Ishikawa (cell line): Measurements from ENCODE around the gene PLEKHN1.

Experiments used
- CEBPB ChIP-seq: IDR thresholded peaks from 2 replicates; pipeline ENCODE4 v1.6.1; 2012
- CREB1 ChIP-seq: IDR thresholded peaks from 2 replicates; pipeline ENCODE4 v1.6.1; 2012; ENCODE audit warnings: low read depth
- EGR1 ChIP-seq: IDR thresholded peaks from 2 replicates; pipeline ENCODE4 v1.6.1; 2012
- EP300 ChIP-seq: IDR thresholded peaks from 2 replicates; pipeline ENCODE4 v1.6.1; 2012; ENCODE audit warnings: borderline replicate concordance
- FOXM1 ChIP-seq: IDR thresholded peaks from 2 replicates; pipeline ENCODE4 v1.6.1; 2012; ENCODE audit warnings: low read depth, borderline replicate concordance
- NFIC ChIP-seq: IDR thresholded peaks from 2 replicates; pipeline ENCODE4 v1.6.1; 2012
- RAD21 ChIP-seq: IDR thresholded peaks from 2 replicates; pipeline ENCODE4 v1.6.1; 2012; ENCODE audit warnings: low read depth
- TAF1 ChIP-seq: IDR thresholded peaks from 2 replicates; pipeline ENCODE4 v1.6.1; 2012; ENCODE audit warnings: low read depth, mild to moderate bottlenecking
- TCF12 ChIP-seq: IDR thresholded peaks from 2 replicates; pipeline ENCODE4 v1.6.1; 2012; ENCODE audit warnings: low read depth
- TEAD4 ChIP-seq: IDR thresholded peaks from 2 replicates; pipeline ENCODE4 v1.6.1; 2012
- YY1 ChIP-seq: IDR thresholded peaks from 2 replicates; pipeline ENCODE4 v1.6.1; 2012; ENCODE audit warnings: low read depth
- ZBTB7A ChIP-seq: IDR thresholded peaks from 2 replicates; pipeline ENCODE4 v1.6.1; 2012; ENCODE audit warnings: low read depth
- TF ChIP-seq, protein P1 (sequence below): IDR thresholded peaks from 2 replicates; pipeline ENCODE4 v1.6.1; 2012
- TF ChIP-seq, protein P2 (sequence below): IDR thresholded peaks from 2 replicates; pipeline ENCODE4 v1.6.1; 2012
- TF ChIP-seq, protein P3 (sequence below): IDR thresholded peaks from 2 replicates; pipeline ENCODE4 v1.6.1; 2012; ENCODE audit warnings: low read depth, mild to moderate bottlenecking

Gene PLEKHN1

DNA sequence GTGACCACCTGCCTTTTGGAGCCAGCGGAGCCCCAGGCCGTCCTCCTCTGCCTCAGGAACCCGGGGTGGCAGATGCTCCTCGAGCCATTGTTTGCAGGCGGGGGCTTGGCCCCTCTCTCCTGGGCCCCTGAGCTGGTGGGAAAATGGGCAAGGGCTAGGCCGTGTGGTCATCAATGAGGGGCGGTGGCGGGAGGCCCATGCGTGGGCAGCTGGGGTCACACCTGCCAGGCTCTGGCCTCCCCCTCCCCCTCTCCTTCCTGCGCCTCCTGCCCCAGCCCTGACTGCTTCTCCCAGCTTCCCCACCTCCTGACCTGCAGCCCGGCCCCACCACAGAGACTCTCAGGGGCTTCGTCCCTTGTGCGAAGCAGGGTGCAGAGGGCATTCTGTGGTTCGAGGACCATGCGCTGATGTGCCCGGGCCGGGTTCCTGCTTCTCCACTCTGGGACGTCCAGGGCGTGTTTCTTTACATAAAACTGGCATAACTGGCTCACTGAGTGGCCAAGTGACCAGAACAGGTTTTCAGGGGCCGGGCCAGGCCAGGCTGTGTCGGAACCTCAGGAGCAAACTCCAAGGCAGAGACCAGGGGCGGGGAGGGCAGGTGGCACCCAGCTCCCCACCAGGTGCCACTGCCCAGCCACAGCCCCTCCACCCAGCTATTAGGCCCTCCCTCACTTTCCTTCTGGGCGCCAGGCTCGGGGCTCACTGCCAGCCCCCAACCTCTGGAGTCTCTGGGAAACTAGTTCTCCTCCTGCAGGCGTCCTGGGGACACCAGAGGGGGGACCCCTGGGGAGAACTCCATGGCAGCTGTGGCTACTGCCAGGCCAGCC, 33.3 kb upstream of the PLEKHN1 start:
- TF ChIP-seq EGR1 (no peak), EP300 (0 out of 2 replicates have a peak, but pooled peaks have one; percentile 19), NFIC (peak; percentile 43)

GRCh38 chr1:933603-933940, 32.7 kb upstream of the PLEKHN1 start:
- TF ChIP-seq CEBPB (no peak), CREB1 (no peak), EP300 (no peak), YY1 (no peak), RAD21 (no peak), EGR1 (no peak), TCF12 (no peak), TEAD4 (no peak), NFIC (no peak), TAF1 (no peak)
- TF ChIP-seq, protein P1, sequence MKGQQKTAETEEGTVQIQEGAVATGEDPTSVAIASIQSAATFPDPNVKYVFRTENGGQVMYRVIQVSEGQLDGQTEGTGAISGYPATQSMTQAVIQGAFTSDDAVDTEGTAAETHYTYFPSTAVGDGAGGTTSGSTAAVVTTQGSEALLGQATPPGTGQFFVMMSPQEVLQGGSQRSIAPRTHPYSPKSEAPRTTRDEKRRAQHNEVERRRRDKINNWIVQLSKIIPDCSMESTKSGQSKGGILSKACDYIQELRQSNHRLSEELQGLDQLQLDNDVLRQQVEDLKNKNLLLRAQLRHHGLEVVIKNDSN, result no peak
- TF ChIP-seq, protein P2, sequence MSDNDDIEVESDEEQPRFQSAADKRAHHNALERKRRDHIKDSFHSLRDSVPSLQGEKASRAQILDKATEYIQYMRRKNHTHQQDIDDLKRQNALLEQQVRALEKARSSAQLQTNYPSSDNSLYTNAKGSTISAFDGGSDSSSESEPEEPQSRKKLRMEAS, result no peak
- TF ChIP-seq, protein P3, sequence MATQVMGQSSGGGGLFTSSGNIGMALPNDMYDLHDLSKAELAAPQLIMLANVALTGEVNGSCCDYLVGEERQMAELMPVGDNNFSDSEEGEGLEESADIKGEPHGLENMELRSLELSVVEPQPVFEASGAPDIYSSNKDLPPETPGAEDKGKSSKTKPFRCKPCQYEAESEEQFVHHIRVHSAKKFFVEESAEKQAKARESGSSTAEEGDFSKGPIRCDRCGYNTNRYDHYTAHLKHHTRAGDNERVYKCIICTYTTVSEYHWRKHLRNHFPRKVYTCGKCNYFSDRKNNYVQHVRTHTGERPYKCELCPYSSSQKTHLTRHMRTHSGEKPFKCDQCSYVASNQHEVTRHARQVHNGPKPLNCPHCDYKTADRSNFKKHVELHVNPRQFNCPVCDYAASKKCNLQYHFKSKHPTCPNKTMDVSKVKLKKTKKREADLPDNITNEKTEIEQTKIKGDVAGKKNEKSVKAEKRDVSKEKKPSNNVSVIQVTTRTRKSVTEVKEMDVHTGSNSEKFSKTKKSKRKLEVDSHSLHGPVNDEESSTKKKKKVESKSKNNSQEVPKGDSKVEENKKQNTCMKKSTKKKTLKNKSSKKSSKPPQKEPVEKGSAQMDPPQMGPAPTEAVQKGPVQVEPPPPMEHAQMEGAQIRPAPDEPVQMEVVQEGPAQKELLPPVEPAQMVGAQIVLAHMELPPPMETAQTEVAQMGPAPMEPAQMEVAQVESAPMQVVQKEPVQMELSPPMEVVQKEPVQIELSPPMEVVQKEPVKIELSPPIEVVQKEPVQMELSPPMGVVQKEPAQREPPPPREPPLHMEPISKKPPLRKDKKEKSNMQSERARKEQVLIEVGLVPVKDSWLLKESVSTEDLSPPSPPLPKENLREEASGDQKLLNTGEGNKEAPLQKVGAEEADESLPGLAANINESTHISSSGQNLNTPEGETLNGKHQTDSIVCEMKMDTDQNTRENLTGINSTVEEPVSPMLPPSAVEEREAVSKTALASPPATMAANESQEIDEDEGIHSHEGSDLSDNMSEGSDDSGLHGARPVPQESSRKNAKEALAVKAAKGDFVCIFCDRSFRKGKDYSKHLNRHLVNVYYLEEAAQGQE, result no peak

GRCh38 chr1:934991-935750, 31.1 kb upstream of the PLEKHN1 start:
- no peak for TF ChIP-seq NFIC
- TF ChIP-seq, protein P2, result no peak
- TF ChIP-seq RAD21, result no peak
- TF ChIP-seq ZBTB7A, result no peak
- TF ChIP-seq CEBPB, result no peak
- 0 out of 2 replicates have a peak, but pooled peaks have one; percentile 10 for TF ChIP-seq EGR1
- TF ChIP-seq TAF1, result no peak
- TF ChIP-seq TCF12, result no peak

DNA sequence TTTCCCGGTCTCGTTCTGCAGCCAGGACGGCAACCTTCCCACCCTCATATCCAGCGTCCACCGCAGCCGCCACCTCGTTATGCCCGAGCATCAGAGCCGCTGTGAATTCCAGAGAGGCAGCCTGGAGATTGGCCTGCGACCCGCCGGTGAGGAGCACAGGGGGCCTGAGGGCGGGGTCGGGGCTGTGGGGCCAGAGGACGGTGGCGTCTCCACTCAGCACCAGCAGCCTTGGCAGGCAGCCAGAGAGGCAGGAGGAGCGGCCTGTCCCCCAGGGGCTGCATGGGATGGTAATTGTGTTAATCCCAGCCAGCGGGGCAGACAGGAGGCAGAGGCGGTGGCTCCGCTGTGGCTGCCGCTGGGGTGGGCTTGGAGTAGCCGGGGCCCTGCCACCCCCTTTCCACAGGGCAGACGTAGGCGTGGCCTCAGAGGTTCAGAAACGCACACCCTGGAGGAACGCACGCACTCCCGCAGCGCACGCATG, 30.5 kb upstream of the PLEKHN1 start:
- TF ChIP-seq NFIC (peak; percentile 68), FOXM1 (no peak)

DNA sequence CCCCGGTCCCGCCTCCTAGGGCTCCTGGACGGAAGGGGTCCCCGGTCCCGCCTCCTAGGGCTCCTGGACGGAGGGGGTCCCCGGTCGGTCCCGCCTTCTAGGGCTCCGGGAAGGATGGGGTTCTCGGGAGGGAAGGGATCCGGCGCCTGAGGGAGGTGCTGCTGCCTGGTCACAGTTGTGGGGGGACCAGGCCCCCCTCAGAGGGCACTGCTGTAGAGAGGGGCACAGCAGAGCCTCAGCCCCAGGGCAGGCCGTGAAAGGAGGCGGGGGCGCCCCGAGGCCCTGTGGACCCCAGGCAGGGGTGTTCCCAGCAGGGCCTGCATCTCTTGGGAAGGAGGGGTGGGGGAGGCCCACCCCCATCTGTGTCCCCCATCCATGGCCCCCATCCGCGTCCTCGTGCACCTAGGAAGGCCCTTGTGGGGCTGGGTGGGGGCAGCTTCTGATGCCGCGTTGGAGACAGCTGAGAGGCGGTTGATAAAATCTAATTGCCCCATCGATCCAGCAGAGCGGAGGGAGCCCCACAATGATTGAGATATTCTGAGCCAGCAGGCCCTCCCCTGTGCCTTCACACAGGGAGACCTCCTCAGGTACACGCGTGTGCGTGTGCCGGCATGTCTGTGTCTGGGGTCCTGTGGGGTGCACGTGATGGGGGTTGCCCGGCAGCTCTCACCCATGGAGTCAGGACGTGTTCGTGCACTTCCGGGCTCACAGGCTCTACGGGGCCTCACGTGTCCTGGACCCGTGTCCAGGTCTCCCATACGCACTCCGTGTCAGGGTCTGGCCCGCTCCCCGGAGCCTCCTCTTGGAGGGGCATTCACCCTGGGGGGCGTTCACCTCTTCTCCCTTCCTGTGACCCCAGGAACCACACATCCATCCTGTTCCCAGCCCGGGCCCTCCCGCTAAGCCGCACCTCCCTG, 29.7 kb upstream of the PLEKHN1 start:
- TF ChIP-seq NFIC (no peak), FOXM1 (no peak), CREB1 (no peak), EP300 (no peak), TAF1 (no peak), ZBTB7A (no peak), TEAD4 (no peak), CEBPB (no peak)
- TF ChIP-seq, protein P3, result no peak

- TF ChIP-seq TEAD4 (no peak), TAF1 (no peak)
- TF ChIP-seq, protein P1, result no peak
Measured at GRCh38 chr1:937521-937920, 28.8 kb upstream of the PLEKHN1 start.
